ENCODE results near the gene ZNF317.

ZNF317 gene

GRCh38 chr19:9140159-9140874, at the start of gene ZNF317:
Gene ZNF317, plus strand, starts transcription at chr19:9140397. Its CDS starts 15,620 bp downstream, at chr19:9156017.
- peak; percentile 74 to 90 for DNase-seq (ENCODE audit: low read depth in 1 of 2, low spot score in 1 of 2)

DNA sequence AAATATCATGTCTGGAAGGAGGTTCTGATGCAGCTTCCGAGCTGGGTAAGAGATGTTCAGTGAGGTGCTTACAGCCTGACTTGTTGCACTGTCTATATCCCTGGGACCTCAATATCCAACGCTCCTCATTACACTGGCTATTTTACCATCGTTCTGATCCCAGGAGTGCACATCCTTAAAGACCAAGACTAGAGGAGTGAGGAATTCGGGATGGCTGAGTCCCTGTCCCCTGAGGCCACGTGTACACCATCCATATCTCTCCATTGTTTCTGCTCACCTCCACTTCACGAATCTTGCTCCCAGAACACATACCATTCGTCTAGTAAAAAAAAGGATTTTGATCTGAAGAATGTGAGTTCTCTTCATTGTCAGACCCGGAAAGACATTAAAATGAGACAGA, 32.8 kb upstream of the ZNF317 start, which contains the start of gene OR7G2:
OR7G2 (minus strand) TSS at position 101 of the 400 bp plus-strand sequence. CDS start 4,232 bp downstream, outside the sequence.
- DNase-seq (ENCODE audit: low read depth in 1 of 2, low spot score in 1 of 2): no peak

GRCh38 chr19:9109959-9110358, 30.2 kb upstream of the ZNF317 start:
- DNase-seq (ENCODE audit: low read depth in 1 of 2, low spot score in 1 of 2): no peak

DNA sequence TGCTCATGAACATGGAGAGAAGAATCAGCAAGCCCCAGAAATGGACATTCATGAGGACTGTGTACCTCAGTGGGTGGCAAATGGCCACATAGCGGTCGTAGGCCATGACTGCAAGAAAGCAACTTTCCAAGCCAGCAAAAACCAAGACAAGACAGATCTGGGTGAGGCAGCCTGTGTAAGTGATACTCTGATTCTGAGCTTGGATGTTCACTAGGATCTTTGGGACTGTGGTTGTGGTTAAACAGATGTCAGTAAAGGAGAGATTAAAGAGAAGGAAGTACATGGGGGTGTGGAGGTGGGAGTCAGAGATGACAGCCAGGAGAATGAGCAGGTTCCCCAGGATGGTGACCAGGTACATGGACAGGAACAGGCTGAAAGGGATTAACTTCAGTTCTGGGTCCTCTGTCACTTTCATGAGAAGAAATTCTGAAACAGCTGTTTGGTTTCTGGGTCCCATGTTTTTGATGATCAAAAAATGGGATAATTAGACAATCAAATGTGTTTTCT, 24.8 kb upstream of the ZNF317 start, which contains the start of gene OR7G1:
OR7G1 (minus strand) TSS at position 457 of the 507 bp plus-strand sequence; CDS start at position 457, 0 bp downstream.
- no peak for DNase-seq (ENCODE audit: low read depth in 1 of 2, low spot score in 1 of 2)

DNA sequence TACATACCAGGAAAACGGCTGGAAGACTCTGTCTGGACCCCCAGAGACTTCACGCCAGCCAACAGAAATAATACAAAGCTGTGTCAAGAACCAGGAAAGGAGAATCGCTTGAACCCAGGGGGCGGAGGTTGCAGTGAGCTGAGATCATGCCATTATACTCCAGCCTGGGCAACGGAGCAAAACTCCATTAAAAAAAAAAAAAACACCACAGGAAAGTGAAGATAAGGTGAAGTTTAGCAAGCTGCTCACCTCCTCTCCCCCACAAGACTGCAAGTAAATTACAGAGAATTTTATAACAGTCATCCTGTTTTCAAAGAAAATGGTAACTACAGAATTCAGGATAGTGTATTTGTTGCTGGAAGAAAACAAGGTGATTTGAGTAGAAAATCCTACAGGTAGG, 23.6 kb upstream of the ZNF317 start:
- DNase-seq (ENCODE audit: low read depth in 1 of 2, low spot score in 1 of 2): no peak

DNA sequence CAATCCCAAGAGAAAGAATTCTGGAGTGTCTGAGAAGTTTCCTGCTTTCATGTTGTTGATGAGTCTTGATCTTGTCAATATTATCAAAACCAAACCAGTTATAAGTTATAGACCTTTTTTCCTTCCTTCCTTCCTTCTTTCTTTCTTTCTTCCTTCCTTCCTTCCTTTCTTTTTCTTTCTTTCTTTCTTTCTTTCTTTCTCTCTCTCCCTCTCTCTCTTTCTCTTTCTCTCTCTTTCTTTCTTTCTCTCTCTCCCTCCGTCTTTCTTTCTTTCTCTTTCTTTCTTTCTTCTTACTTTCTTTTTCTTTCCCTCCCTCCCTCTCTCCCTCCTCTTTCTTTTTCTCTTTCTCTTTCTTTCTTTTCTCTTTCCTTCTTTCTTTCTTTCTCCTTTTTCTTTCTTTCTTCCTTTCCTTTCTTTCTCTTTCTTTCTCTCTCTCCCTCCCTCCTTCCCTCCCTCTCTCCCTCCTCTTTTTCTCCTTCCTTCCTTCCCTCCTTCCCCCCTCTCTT, 13.2 kb upstream of the ZNF317 start, which contains the start of gene OR7G3:
OR7G3 (minus strand) TSS at position 51 of the 506 bp plus-strand sequence; CDS start at position 51, 0 bp downstream.
- no peak for DNase-seq (ENCODE audit: low read depth in 1 of 2, low spot score in 1 of 2)

GRCh38 chr19:9128171-9128570, 12.0 kb upstream of the ZNF317 start:
- no peak for DNase-seq (ENCODE audit: low read depth in 1 of 2, low spot score in 1 of 2)

DNA sequence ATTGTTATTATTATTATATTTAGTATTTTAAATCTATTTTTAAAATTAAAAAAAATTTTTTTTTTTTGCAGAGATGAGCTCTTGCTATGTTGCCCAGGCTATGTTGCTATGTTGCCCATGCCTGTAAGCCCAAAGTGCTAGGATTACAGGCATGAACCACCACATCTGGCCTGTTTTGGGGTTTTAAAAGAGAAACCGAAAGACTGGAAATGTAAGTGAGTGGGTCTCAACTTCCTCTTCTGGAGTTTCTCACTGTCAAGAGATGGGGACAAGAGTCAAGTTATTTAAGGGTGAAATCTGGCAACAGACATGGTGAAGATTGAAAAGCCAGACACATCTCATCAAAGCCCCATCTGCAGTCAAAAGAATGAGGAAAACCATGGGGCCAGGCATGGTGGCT, 9.2 kb upstream of the ZNF317 start:
- no peak for DNase-seq (ENCODE audit: low read depth in 1 of 2, low spot score in 1 of 2)

DNA sequence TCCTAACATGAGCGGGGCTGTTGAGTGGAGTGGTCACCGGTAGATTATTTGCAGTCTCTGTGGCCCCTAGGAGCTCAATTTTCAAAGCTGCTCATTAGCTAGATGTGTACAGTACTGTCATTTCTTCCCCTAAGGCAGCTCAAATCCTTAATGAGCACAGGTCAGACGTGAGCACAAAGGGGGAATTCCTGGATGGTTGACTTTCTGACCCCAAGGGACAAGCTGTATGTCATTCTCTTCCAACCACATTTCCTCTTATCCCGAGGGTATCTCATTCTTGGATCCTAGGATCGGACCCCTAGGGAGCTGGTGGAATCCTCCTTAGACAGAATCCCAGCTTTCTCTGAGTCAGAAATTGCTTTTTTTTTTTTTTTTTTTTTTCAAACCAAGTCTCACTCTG, 7.8 kb upstream of the ZNF317 start:
- DNase-seq (ENCODE audit: low read depth in 1 of 2, low spot score in 1 of 2): no peak

DNA sequence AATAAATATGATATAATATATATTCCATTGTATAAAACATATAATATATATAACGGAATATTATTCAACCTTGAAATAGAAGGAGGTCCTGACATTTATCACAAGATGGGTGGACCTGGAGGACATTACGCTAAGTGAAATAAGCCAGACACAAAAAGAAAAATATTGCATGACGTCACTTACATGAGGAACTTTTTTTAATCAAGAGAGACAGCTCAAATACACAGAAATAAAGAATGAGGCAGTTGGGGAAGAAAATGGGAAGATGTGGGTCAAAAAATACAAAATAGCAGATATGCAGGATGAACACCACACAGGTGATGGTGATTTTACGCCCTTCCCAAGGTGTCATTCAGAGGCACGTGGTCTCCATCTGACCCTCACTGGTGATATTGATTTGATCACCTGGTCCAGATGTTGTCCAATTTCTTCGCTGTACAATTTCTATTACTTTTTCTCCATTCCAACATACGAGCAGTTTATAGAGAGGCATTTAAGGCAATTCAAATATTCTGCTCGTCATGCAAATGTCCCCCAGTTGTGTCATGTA, 513 bp upstream of the ZNF317 start:
- no peak for DNase-seq (ENCODE audit: low read depth in 1 of 2, low spot score in 1 of 2)

GRCh38 chr19:9144920-9145319, 4.7 kb downstream of the ZNF317 start:
- DNase-seq (ENCODE audit: low read depth in 1 of 2, low spot score in 1 of 2): no peak

GRCh38 chr19:9146882-9147281, 6.7 kb downstream of the ZNF317 start:
- no peak for DNase-seq (ENCODE audit: low read depth in 1 of 2, low spot score in 1 of 2)

DNA sequence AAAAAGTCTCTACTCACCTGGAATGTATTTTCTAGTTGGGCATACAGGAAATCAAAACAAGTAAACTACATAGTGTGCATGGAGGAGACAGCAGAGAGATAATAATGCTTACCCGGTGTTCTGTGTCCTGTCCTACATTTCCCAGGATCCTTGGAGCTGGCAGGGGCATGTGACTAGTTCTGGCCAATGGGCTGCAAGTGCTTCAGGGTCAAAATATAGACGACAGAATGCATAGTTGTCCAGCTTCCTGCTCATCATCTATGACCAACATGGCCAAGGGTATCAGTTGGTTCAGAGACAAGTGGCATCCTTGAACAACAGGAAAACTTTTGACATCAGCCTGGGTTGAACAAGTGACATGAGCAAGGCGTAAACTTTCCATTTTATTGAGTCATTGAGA, 8.5 kb downstream of the ZNF317 start:
- DNase-seq (ENCODE audit: low read depth in 1 of 2, low spot score in 1 of 2): no peak

DNA sequence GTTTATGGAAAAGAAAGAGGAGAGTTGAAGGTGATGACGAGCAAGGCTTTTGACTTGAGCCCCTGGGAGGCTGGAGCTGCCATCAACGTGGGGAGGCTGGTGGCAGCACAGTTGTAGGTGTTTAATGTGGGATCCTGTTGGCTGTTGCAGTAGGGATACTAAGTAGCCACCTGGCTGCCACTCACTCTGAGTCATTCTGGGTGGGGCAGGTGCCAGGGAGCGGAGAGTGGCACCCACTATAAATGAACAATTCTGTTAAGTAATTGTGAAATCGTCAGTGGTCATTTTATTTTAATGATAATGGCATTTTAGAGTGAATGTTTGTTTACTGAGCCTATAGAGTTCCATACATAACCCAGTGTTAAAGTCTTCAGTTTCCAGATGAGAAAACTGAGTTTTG, 9.8 kb downstream of the ZNF317 start:
- no peak for DNase-seq (ENCODE audit: low read depth in 1 of 2, low spot score in 1 of 2)

DNA sequence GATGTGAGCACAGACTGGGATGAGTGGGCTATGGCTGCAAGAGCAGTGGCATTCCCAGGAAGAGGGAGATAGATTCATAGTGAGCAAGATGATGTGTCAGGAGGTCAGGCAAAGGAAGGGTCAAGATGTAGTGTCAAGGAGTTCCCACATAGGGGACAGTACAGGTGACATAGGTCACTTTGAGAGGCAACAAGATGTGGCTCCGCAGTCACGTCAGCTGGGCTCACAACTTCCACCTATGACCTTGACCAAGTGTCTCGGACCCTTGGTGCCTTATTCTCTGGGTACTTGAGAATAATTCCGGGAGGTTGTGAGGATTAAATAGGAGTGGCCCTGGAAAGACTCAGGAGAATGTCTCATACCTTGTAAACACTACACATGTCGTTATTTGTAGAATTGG, 10.5 kb downstream of the ZNF317 start:
- DNase-seq (ENCODE audit: low read depth in 1 of 2, low spot score in 1 of 2): no peak

DNA sequence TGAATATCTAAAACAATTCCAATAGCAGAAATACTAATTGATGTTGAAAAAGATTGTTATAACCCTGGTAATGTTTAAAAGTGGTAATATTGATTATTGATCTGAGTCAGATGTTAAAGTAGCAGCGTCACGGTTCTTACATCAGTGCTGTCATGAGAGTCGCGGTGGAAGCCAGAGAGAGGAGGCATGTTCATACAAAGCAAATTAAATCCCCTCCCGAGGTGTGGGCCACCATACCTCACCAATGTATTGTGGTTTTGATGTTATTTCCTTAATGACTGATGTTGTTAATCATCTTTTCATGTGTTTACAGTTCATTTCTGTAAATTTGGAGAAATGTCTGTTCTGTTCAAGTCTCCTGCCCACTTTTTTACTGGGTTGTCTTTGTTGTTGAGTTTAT, 11.2 kb downstream of the ZNF317 start:
- DNase-seq (ENCODE audit: low read depth in 1 of 2, low spot score in 1 of 2): no peak

GRCh38 chr19:9155591-9155990, 15.4 kb downstream of the ZNF317 start:
- DNase-seq (ENCODE audit: low read depth in 1 of 2, low spot score in 1 of 2): no peak

- DNase-seq (ENCODE audit: low read depth in 1 of 2, low spot score in 1 of 2): no peak
Observed at GRCh38 chr19:9156304-9156703, 16.1 kb downstream of the ZNF317 start.

DNA sequence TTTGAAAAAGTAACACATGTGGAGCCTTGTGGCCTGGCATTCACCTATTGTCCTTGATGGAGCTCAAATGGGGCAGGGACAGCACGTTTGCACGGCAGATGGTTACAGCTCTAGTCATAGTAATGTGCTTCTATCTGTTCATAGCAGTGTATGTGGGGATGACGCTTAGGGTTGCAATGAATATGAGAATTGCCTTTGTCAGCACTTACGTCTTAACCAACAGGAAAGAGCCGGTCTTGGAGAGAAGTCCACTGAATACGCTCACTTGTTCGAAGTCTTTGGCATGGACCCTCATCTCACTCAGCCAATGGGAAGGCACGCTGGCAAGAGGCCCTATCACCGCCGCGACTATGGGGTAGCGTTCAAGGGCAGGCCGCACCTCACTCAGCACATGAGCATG, 19.7 kb downstream of the ZNF317 start:
- DNase-seq (ENCODE audit: low read depth in 1 of 2, low spot score in 1 of 2): no peak

- no peak for DNase-seq (ENCODE audit: low read depth in 1 of 2, low spot score in 1 of 2)
Observed at GRCh38 chr19:9161427-9161826, 21.2 kb downstream of the ZNF317 start.

GRCh38 chr19:9165261-9165660, 25.1 kb downstream of the ZNF317 start:
- no peak for DNase-seq (ENCODE audit: low read depth in 1 of 2, low spot score in 1 of 2)

- no peak for DNase-seq (ENCODE audit: low read depth in 1 of 2, low spot score in 1 of 2)
Observed at GRCh38 chr19:9166846-9167245, 26.6 kb downstream of the ZNF317 start.
